ENCODE measurements around the gene FAAP20.

Gene FAAP20

GRCh38 chr1:2177541-2177940 lies 17.0 kb downstream of the FAAP20 start:
- Histone ChIP-seq H3K79me2 (ENCODE audit: insufficient read depth, low read length) (no peaks in the 10 kb centered on the region), H2AFZ (ENCODE audit: low read depth, low read length, severe bottlenecking) (no peak overlapping the region), H3F3A (ENCODE audit: insufficient read depth) (no peaks in the 10 kb centered on the region), H3K36me3 (ENCODE audit: low read length) (no peaks in the 10 kb centered on the region), H3K27me3 (ENCODE audit: low read length) (no peaks in the 10 kb centered on the region), H3K9ac (ENCODE audit: low read length) (no peak overlapping the region), H3K9me2 (replicated peaks; ENCODE audit: insufficient read depth, low read length) (no peaks in the 10 kb centered on the region), H4K20me1 (ENCODE audit: low read depth, low read length) (no peaks in the 10 kb centered on the region), H3K27ac (ENCODE audit: low read depth, low read length) (no peak overlapping the region), H3K4me2 (ENCODE audit: low read depth, low read length, poor library complexity, severe bottlenecking) (no peak overlapping the region), H3K4me3 (ENCODE audit: insufficient read depth, low read length, poor library complexity, severe bottlenecking) (no peak overlapping the region), H3K9me3 (ENCODE audit: insufficient read depth, low read length) (no peaks in the 10 kb centered on the region)
- no peak for TF ChIP-seq EZH2phosphoT487 (conservative IDR thresholded peaks at IDR 0.05; ENCODE audit: low read length)
- no peak for TF ChIP-seq CTCF (IDR thresholded peaks at IDR 0.05; ENCODE audit: insufficient read depth, low read length, poor library complexity, severe bottlenecking)

GRCh38 chr1:2176615-2177014 lies 18.0 kb downstream of the FAAP20 start:
- TF ChIP-seq EZH2phosphoT487 (conservative IDR thresholded peaks at IDR 0.05; ENCODE audit: low read length) (no peak), CTCF (IDR thresholded peaks at IDR 0.05; ENCODE audit: insufficient read depth, low read length, poor library complexity, severe bottlenecking) (no peak)
- H3K4me2 ChIP-seq (ENCODE audit: low read depth, low read length, poor library complexity, severe bottlenecking) = no peak overlapping the region
- H2AFZ ChIP-seq (ENCODE audit: low read depth, low read length, severe bottlenecking) = no peak overlapping the region
- H3K27me3 ChIP-seq (ENCODE audit: low read length) = no peaks in the 10 kb centered on the region
- H3K9me2 ChIP-seq (replicated peaks; ENCODE audit: insufficient read depth, low read length) = no peaks in the 10 kb centered on the region
- H3K27ac ChIP-seq (ENCODE audit: low read depth, low read length) = no peak overlapping the region
- no peaks in the 10 kb centered on the region for H3K36me3 ChIP-seq (ENCODE audit: low read length)
- no peaks in the 10 kb centered on the region for H3K79me2 ChIP-seq (ENCODE audit: insufficient read depth, low read length)
- no peaks in the 10 kb centered on the region for H3F3A ChIP-seq (ENCODE audit: insufficient read depth)
- no peaks in the 10 kb centered on the region for H3K9me3 ChIP-seq (ENCODE audit: insufficient read depth, low read length)
- no peak overlapping the region for H3K9ac ChIP-seq (ENCODE audit: low read length)
- H3K4me3 ChIP-seq (ENCODE audit: insufficient read depth, low read length, poor library complexity, severe bottlenecking) = no peak overlapping the region
- H4K20me1 ChIP-seq (ENCODE audit: low read depth, low read length) = no peaks in the 10 kb centered on the region

GRCh38 chr1:2175681-2176454 lies 18.7 kb downstream of the FAAP20 start:
- Histone ChIP-seq H3K36me3 (ENCODE audit: low read length) (no peaks in the 10 kb centered on the region), H3K9ac (ENCODE audit: low read length) (no peak overlapping the region), H3F3A (ENCODE audit: insufficient read depth) (no peaks in the 10 kb centered on the region), H3K4me2 (ENCODE audit: low read depth, low read length, poor library complexity, severe bottlenecking) (no peak overlapping the region), H2AFZ (ENCODE audit: low read depth, low read length, severe bottlenecking) (no peak overlapping the region), H3K4me3 (ENCODE audit: insufficient read depth, low read length, poor library complexity, severe bottlenecking) (no peak overlapping the region), H4K20me1 (ENCODE audit: low read depth, low read length) (no peaks in the 10 kb centered on the region), H3K27me3 (ENCODE audit: low read length) (no peaks in the 10 kb centered on the region), H3K9me2 (replicated peaks; ENCODE audit: insufficient read depth, low read length) (no peaks in the 10 kb centered on the region), H3K9me3 (ENCODE audit: insufficient read depth, low read length) (no peaks in the 10 kb centered on the region), H3K27ac (ENCODE audit: low read depth, low read length) (no peak overlapping the region), H3K79me2 (ENCODE audit: insufficient read depth, low read length) (no peaks in the 10 kb centered on the region)
- TF ChIP-seq CTCF (IDR thresholded peaks at IDR 0.05; ENCODE audit: insufficient read depth, low read length, poor library complexity, severe bottlenecking) (no peak), EZH2phosphoT487 (conservative IDR thresholded peaks at IDR 0.05; ENCODE audit: low read length) (no peak)
